SW480 (cell line): ENCODE results near the gene UNC93A.
"Not testable (repeated sequence)": the region's sequence is repeated elsewhere in the genome, so short reads cannot be mapped to it uniquely, and the experiment has no call there.

Experiments used
- DNase-seq: peaks from one replicate; pipeline ENCODE4 v3.0.0-alpha.2; 2016; ENCODE audit warnings: low spot score

UNC93A gene

GRCh38 chr6:167311286-167311685, 20.2 kb downstream of the UNC93A start:
- no peak for DNase-seq

DNA sequence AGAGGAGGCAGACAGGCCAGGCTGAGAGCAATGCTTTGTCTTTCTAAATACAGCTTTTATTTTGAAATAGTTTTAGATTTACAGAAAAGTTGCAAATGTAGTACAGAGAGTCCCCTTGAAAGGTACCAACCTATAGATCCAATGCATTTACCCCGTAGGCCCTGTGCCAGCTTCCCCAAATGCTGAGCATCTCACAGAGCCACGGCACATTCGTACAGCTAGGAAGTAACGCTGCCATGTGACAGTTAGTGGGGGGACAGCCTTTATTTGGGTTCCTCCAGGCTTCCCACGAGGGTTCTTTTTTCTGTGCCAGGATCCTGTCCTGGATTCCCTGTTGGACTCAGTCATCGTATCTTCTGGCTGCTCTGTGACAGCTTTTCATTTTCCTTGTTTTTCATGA, 20.6 kb downstream of the UNC93A start:
- DNase-seq: not testable (repeated sequence)

DNA sequence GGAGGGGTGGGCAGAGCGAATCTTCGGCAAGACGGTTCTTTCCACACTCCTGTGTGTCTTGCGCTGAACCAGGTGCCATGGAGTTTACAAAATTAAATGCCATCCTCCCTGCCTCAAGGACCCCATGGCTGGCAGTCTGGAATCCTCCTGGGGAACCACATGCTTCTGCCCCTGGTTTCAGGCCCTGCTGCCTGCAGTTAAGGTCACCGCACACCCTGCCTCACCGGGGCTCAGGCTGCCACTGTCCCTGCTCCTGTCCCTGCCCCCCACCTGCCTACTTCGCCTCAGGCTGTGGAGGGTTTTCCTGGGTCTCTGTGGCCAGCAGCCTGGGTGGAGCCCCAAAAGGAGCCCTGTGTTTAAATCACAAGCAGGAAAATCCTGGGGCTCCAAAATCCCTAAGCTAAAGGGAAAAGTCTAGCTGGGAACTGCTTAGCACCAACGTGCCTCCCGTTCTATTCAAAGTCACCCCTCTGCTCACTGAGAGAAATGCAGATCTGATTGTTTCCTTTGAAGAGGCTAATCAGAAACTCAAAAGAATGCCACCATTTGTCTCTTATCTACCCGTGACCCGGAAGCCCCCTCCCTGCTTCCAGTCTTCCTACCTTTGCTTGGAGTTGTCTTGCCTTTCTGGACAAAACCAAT, 23.2 kb downstream of the UNC93A start:
- no peak for DNase-seq

DNA sequence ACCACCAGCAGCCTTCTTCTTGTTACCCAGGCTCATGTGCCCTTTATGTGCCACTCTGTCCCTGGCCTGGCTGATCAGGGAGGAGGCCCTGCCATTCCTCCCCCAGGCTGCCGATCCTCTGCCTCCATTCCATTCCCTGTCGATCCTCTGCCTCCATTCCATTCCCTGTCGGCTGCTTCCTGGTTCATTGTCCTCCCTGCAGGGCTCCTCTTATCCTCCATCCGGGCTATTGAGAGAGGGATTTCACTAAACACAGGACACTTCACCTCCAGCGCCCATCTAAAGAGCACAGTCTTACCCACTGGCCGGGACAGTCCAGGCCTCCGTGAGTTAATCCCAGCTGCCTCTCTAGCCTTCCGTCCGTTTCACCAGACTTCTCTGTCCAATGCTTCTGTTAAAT, 26.1 kb downstream of the UNC93A start:
- DNase-seq: no peak

- not testable (repeated sequence) for DNase-seq
Observed at GRCh38 chr6:167318354-167318753, 27.2 kb downstream of the UNC93A start.

DNA sequence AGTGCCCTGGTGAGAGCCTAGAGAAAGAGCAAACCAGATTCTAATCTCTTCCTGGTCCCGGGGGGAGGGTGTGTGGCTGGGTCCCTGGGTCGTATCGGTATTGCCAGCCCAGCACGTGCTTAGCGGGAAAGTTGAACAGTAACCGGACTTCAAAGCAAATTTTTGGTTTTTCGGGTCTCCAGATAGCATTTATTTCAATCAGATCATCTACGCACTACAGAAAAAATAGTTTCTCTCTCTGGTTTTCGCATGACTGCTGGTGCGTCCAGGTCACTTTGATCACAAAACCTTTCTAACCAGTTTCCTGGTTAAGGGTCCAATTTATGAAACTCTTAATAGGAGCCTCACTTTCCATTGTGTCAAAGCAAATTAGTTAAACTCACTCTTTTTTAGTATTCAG, 27.7 kb downstream of the UNC93A start:
- not testable (repeated sequence) for DNase-seq

- peak; percentile 7 for DNase-seq
Observed at GRCh38 chr6:167319856-167320753, 29.0 kb downstream of the UNC93A start.

DNA sequence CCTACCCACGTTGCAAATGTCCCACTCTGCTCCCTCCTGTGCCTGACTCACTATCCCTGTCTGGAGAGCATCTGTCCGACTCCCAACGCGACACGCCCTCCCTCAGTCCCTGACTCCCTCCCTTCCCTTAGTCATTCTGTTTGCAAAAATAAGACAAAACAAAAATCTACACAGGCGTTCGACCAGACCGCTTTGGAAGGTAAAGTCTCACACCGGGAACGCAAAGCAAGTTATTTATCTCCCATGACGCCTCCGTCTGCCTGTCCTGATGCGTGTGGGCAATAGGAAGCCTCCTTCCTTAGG, 29.6 kb downstream of the UNC93A start:
- DNase-seq: not testable (repeated sequence)

DNA sequence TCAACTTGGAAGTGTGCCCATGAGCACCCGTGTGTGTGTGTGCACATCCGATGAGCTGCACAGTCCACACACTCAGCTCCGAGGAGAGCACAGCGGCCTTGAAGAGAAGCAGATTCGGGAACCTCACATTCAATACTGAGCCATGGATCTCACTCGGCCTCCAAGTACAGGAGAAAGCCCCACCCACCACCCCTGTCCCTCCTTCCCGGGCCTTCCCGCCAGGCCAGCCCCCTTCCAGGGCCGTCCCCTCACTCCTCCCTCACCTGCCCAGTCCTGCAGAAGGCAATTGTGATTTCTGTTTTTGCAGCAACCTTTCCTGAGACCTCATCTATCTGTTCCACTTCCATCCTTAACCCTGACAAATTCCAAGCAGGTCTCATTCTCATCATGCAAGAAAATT, 30.1 kb downstream of the UNC93A start:
- not testable (repeated sequence) for DNase-seq

DNA sequence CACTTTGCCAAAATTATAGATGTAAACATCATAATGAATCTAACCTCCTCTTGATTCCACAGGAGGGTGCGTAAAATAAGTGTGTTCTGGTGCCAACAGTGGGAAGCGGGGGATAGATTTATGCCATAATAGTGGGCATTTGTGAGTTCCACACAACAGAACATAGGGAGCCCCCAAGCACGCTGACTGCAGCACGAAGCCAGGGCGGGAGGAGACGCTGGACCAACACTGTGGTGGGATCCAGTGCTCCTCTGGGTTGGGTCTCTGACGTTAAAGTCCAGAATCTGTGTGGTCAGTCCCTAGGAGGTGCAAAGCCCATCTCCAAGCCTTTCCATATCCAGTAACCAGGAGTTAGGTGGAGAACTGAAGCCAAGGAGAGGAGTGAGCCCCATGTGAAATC, 32.0 kb downstream of the UNC93A start:
- DNase-seq: no peak

DNA sequence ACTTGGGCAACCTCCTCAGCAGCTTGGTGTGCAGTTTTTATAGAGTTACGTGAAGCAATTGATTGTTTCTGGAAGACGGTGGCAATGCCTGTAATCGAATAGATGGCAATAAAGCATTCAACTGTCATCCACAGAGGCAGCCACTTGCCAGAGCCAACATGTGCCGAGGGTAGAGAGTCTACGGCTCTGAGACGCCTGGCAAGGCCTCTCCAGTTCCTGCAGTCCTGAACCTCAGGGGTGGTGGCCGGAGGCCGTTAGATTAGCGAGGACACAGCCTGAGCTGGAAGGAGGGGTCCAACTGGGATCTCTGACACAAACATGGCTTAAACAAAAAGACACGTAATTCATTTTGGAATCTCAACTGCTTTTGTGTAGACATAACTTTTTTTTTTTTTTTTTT, 33.0 kb downstream of the UNC93A start:
- DNase-seq: no peak

DNA sequence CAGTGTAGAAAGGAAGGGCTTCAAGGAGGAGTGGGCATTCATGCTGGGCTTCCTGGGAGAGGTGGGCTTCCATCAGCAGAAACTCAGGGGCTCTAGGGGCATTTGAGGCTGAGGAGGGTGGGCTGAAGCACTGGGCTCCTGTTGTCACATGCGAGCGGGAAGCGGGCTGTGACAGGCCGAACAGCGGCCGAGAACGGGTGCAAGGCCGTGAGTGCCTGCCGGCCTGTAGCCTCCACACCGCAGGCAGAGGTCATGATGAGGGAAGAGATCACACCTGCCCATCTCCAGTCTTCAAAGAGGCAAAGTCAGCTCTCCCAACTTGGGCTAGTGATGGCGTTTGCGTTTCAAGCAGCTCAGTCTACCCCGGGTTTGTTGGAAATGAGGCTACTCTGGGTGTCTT, 34.7 kb downstream of the UNC93A start:
- DNase-seq: no peak

DNA sequence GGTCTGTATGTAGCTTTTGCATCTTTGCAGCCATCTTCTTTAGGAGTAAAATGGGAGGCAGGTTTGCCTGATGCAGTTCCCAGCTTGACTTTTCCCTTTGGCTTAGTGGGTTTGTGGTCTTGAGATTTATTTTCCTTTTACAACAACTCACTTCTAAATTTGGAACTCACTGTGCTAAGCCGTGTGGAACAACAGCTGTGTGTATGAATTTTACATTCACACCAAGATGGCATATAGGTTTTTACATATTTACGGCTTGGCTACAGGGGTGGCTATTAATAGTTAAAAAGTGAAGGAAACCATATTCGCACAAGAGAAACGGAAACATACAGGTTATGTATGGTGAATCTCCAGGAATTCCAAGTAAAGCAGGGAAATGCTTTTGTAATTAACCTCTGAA, 36.3 kb downstream of the UNC93A start:
- no peak for DNase-seq

- no peak for DNase-seq
Observed at GRCh38 chr6:167328086-167328485, 37.0 kb downstream of the UNC93A start.

DNA sequence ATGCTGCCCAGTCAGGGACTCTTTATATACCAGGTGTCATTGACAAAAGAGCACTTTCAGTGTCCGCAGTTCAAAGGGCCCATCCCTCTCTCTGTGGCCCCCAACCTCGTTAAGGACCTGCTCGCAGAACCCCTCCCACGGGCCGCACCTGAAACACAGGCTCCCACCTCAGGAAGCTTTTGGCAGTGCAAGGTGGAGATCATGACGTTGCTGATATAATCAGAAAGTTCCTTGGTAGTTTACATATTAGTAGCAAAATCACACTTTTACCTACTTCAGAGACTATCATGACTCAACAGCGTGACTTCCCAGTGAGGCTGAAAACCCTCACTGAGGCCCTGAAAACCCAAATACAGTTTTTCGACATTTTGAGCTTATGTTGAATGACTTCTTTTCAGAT, 37.9 kb downstream of the UNC93A start:
- no peak for DNase-seq

- DNase-seq: no peak
Observed at GRCh38 chr6:167330750-167331149, 39.6 kb downstream of the UNC93A start.

- DNase-seq: no peak
Observed at GRCh38 chr6:167331565-167331964, 40.5 kb downstream of the UNC93A start.

GRCh38 chr6:167336844-167337630, 45.9 kb downstream of the UNC93A start:
- no peak for DNase-seq

DNA sequence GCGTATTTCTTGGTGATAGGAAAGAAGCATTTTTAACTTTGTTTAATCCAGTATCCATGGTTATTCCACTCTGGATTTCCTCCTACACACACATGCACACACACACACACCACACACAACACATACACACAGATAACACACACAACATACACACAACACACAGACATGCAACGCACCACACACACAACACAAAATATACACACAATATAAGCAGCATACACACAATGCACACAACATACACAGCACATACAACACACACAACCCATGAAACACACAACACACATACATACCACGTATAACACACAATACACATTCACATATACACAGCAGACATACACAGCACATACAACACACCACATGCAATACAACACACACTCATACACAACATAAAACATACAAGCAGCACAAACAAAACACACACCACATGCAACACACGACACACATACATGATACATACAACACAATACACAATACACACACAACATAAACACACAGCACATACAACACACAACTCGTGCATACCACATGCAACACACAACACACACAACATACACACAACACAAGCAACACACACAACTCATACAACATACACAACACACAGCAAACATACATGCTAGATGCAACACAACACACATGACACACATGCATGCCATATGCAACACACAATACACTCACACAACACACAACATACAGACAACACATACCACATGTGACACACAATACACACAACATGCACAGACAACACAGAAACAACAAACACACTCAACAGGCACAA, 46.7 kb downstream of the UNC93A start:
- DNase-seq: no peak

DNA sequence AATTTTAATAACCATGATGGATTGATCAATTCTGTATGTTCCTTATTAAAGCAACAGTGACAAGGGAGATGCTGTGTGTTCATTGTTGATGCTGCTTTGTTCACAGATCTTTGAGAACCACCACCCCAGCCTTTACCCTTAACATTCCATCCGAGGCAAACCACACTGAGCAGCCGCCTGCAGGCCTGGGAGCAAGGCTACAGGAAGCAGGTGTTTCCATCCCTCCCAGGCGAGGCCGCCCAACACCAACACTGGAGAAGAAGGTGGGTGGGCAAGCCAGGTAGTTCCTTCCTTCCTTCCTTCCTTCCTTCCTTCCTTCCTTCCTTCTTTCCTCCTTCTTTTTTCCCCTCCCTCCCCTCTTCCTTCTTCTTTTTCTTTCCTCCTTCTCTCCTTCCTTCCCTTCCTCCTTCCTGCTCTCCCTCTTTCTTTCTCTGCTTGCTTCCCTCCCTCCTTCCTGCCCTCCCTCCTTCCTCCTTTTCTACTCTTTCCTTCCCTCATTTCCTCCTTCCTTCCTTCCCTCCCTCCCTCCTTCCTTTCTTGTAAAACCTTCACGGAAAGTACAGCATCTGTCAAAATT, 47.5 kb downstream of the UNC93A start:
- peak; percentile 2 for DNase-seq

- no peak for DNase-seq
Observed at GRCh38 chr6:167341038-167341583, 50.0 kb downstream of the UNC93A start.
